Measurements from ENCODE around the gene SPIRE1.

DNA sequence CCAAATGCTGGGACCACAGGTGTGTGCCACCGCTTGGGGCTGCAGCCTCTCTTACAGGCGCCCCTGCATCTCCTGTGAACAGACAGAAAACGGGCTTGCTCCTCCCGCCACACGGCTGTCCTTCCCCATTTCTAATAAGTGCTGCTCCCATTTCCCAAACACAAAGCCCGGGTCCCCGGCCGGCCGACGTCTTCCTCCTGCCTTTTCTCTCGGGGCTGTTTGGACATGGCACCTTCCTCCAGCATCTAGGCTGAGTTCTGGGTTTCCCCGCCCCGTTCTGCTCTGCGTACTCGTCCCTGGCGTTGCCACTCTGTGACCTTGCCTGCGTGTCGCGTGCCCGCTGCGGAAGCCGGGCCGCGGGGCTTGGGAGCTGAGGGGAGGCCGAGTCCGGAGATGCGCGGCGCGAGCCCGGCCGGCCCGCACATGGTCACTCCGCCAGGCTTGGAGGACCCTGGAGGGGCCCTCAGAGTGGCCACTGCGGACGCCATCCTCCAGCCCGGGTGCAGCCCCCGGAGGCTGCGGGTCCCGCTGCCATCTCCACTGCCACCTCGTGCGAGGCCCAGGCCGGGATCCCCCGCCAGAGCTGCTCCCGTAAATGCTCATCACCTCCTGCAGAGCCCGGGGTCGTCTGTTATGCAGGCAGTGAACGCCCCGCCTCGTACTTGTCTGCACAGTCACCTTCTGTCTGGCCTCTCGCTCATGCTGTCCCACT lies 223.9 kb downstream of the SPIRE1 start:
- TF ChIP-seq EZH2phosphoT487 (IDR thresholded peaks at IDR 0.05; ENCODE audit: insufficient read depth, low read depth) (no peak), EZH2 (IDR thresholded peaks at IDR 0.05; ENCODE audit: insufficient read depth, poor library complexity, severe bottlenecking) (no peak)

Measured in GM23248 (cell line).